Pancreas (tissue), 8 donors: ENCODE data around the gene SLC9A1. TPM values are rescaled to one million over a fixed set of nuclear protein-coding genes. Genes with fewer than 3 reads are reported as not detected.

ENCODE experiments used
- polyA plus RNA-seq, 2 donors: library from polyadenylated mRNA; stranded (reverse); fragments of 200-250 nt; gene quantifications; one replicate each; pipeline ENCODE4 v1.2.3, GENCODE V29; 2013
- total RNA-seq, 6 donors: library from RNA; stranded (reverse); fragmentation: NEBNext Ultra II Directional in 4 of 6; extraction: Animal tissue kit (Norgen Biotek cat#: 25700) in 4 of 6; gene quantifications; one replicate each; pipeline versions ENCODE4 v1.2.1 to v1.2.4, GENCODE V29; 2021 to 2023
- donor health status: healthy with polysubstance abuse.
- donor health status: DM: no; HTN: no; CAD: no; lungs with moderate emphysema.
- donor health status: DM: no; HTN: no; CAD: no.
- donor health status: Bipolar disorder and iron deficiency.
- donor health status: DM: yes; HTN: yes; CAD: no.
- donor health status: DM: no; HTN: no; CAD: no.
- donor health status: DM: no; HTN: no; CAD: no.
- donor health status: DM: yes; HTN: yes; CAD: no.

SLC9A1 gene
- total and polyA plus RNA-seq, 8 donors, result 8.3 to 20.6 (median 11.1) TPM

Other genes with a start within 250 kb of the SLC9A1 start
- gene NR0B2, start 241.2 kb downstream of the SLC9A1 start, total RNA-seq, result 10 to 100 TPM in 4 of 6 donors, 1 to 10 TPM in 2; 7.5 to 29.4 (median 11.4) TPM
- gene NR0B2, start 241.2 kb downstream of the SLC9A1 start, polyA plus RNA-seq, result 10 to 100 TPM; 20.9 to 37.5 TPM
- 10 to 100 TPM; 25.6 to 42.5 (median 31.5) TPM for gene NUDC, start 233.4 kb downstream of the SLC9A1 start, total RNA-seq
- 10 to 100 TPM; 42.8 to 54.1 TPM for gene NUDC, start 233.4 kb downstream of the SLC9A1 start, polyA plus RNA-seq
- gene KDF1, start 194.7 kb downstream of the SLC9A1 start, total RNA-seq, result 10 to 100 TPM in 2 of 6 donors, 1 to 10 TPM in 4; 7.2 to 11.7 (median 8.9) TPM
- gene KDF1, start 194.7 kb downstream of the SLC9A1 start, polyA plus RNA-seq, result 10 to 100 TPM in 1 of 2 donors, 1 to 10 TPM in 1; 8.8 to 13.7 TPM
- 10 to 100 TPM; 10.4 to 36.8 (median 18.4) TPM for gene TRNP1, start 161.4 kb downstream of the SLC9A1 start, total RNA-seq
- gene TRNP1, start 161.4 kb downstream of the SLC9A1 start, polyA plus RNA-seq, result 10 to 100 TPM; 42.1 to 48.2 TPM
- gene TENT5B, start 142.3 kb downstream of the SLC9A1 start, total RNA-seq, result 1 to 10 TPM in 1 of 6 donors, under 1 TPM in 5; 0.08 to 2.0 (median 0.61) TPM
- 1 to 10 TPM; 1.3 to 3.3 TPM for gene TENT5B, start 142.3 kb downstream of the SLC9A1 start, polyA plus RNA-seq
- 10 to 100 TPM; 15.6 to 33.2 (median 20.0) TPM for gene WDTC1, start 79.5 kb upstream of the SLC9A1 start, total RNA-seq
- gene WDTC1, start 79.5 kb upstream of the SLC9A1 start, polyA plus RNA-seq, result 10 to 100 TPM; 12.2 to 12.8 TPM
- 10 to 100 TPM; 11.9 to 22.1 (median 14.4) TPM for gene TMEM222, start 167.0 kb upstream of the SLC9A1 start, total RNA-seq
- gene TMEM222, start 167.0 kb upstream of the SLC9A1 start, polyA plus RNA-seq, result 10 to 100 TPM; 27.7 to 37.0 TPM
- gene SYTL1, start 186.9 kb upstream of the SLC9A1 start, total RNA-seq, result 100 to 1,000 TPM in 4 of 6 donors, 10 to 100 TPM in 2; 45.8 to 128 (median 104) TPM
- 100 to 1,000 TPM; 207 to 254 TPM for gene SYTL1, start 186.9 kb upstream of the SLC9A1 start, polyA plus RNA-seq
- gene MAP3K6, start 211.8 kb upstream of the SLC9A1 start, total RNA-seq, result 10 to 100 TPM in 3 of 6 donors, 1 to 10 TPM in 3; 4.7 to 18.7 (median 9.8) TPM
- 10 to 100 TPM; 51.2 to 65.7 TPM for gene MAP3K6, start 211.8 kb upstream of the SLC9A1 start, polyA plus RNA-seq
- 1 to 10 TPM in 5 of 6 donors, under 1 TPM in 1; 0.39 to 8.5 (median 2.2) TPM for gene FCN3, start 219.7 kb upstream of the SLC9A1 start, total RNA-seq
- gene FCN3, start 219.7 kb upstream of the SLC9A1 start, polyA plus RNA-seq, result 10 to 100 TPM; 16.9 to 19.7 TPM
- under 1 TPM in 4 of 6 donors, not detected in 2; 0.19 to 0.66 (median 0.44) TPM for gene CD164L2, start 228.2 kb upstream of the SLC9A1 start, total RNA-seq
- gene CD164L2, start 228.2 kb upstream of the SLC9A1 start, polyA plus RNA-seq, result under 1 TPM; 0.54 to 0.76 TPM
- under 1 TPM in 3 of 6 donors, not detected in 3; 0.09 to 0.28 (median 0.21) TPM for gene GPR3, start 237.5 kb upstream of the SLC9A1 start, total RNA-seq
- under 1 TPM; 0.30 to 0.52 TPM for gene GPR3, start 237.5 kb upstream of the SLC9A1 start, polyA plus RNA-seq